Psoas muscle (tissue), 8 donors: ENCODE measurements around the gene CDON. TPM values are rescaled to one million over a fixed set of nuclear protein-coding genes. Genes with fewer than 3 reads are reported as not detected.

Experiments used
- ATAC-seq, 4 donors: fragments of 200-7000 bp; cut with Tn5 transposase; one replicate each; pipeline ENCODE4 v1.9.1; 2020; ENCODE audit warnings: moderate library complexity in 3 of 4, mild to moderate bottlenecking in 2 of 4
- DNase-seq, 2 donors: peaks; one replicate each; pipeline ENCODE4 v3.0.0-alpha.2; 2020
- H3K27ac ChIP-seq: fragments of 200-600 bp; one replicate; pipeline ENCODE4 v1.8.0; 2022
- H3K27me3 ChIP-seq, 3 donors: fragments of 200-600 bp in 1 of 3; one replicate each; pipeline versions ENCODE4 v1.6.1 to v1.8.0; 2013 to 2022; ENCODE audit warnings: low read length in 2 of 3, mild to moderate bottlenecking in 2 of 3, moderate library complexity in 1 of 3; ENCODE audit not compliant: insufficient read depth in 3 of 3
- H3K36me3 ChIP-seq, 2 donors: fragments of 200-600 bp in 1 of 2; one replicate each; pipeline versions ENCODE4 v1.6.1 to v1.8.0; 2013 to 2022; ENCODE audit warnings: low read depth in 1 of 2, mild to moderate bottlenecking in 1 of 2, moderate library complexity in 1 of 2; ENCODE audit not compliant: insufficient read depth in 1 of 2
- H3K4me1 ChIP-seq: fragments of 200-600 bp; one replicate; pipeline ENCODE4 v1.8.0; 2022
- H3K4me3 ChIP-seq: fragments of 200-600 bp; one replicate; pipeline ENCODE4 v1.8.0; 2022; ENCODE audit warnings: mild to moderate bottlenecking
- H3K9me3 ChIP-seq: fragments of 200-600 bp; one replicate; pipeline ENCODE4 v1.8.0; 2022
- WGBS, 3 donors: extraction: QIAGEN DNeasy Blood & Tissue Kit; methylation state at CpG; one replicate each; pipeline versions ENCODE4 v1.1.6 to v1.1.7; 2013; 5-methylcytosine and 5-hydroxymethylcytosine counted together
- intact Hi-C, 2 donors: fragments of 100-400 bp; cut with DNase I; formaldehyde crosslinking; loops; one replicate each; pipeline versions ENCODE4 v1.11.0 to v1.14.2; 2022
- polyA plus RNA-seq, 3 donors: library from polyadenylated mRNA; stranded (reverse); fragments of 200-250 nt; gene quantifications; one replicate each; pipeline ENCODE4 v1.2.3, GENCODE V29; 2013
- total RNA-seq, 4 donors: library from RNA; stranded (reverse); fragmentation: NEBNext Ultra II Directional in 2 of 4; extraction: Animal tissue kit (Norgen Biotek cat#: 25700) in 2 of 4; gene quantifications; one replicate each; pipeline versions ENCODE4 v1.2.1 to v1.2.4, GENCODE V29; 2021 to 2023
- TF ChIP-seq, protein P1 (sequence below): fragments of 200-600 bp; IDR thresholded peaks from one replicate; pipeline ENCODE4 v1.8.0; 2022; ENCODE audit warnings: antibody characterized with exemption
- donor health status: healthy with polysubstance abuse.
- donor health status: DM: no; HTN: no; CAD: no; lungs with moderate emphysema.
- donor health status: Bipolar disorder and iron deficiency.
- donor health status: healthy.
- donor health status: DM: yes; HTN: yes; CAD: no.
- donor health status: DM: no; HTN: no; CAD: no.
- donor health status: DM: no; HTN: no; CAD: no.
- donor health status: DM: yes; HTN: yes; CAD: no.

The CDON gene
- total and polyA plus RNA-seq, 7 donors: 0.63 to 5.6 (median 1.3) TPM

- ATAC-seq: no peak
- no peak for DNase-seq
- TF ChIP-seq, protein P1, sequence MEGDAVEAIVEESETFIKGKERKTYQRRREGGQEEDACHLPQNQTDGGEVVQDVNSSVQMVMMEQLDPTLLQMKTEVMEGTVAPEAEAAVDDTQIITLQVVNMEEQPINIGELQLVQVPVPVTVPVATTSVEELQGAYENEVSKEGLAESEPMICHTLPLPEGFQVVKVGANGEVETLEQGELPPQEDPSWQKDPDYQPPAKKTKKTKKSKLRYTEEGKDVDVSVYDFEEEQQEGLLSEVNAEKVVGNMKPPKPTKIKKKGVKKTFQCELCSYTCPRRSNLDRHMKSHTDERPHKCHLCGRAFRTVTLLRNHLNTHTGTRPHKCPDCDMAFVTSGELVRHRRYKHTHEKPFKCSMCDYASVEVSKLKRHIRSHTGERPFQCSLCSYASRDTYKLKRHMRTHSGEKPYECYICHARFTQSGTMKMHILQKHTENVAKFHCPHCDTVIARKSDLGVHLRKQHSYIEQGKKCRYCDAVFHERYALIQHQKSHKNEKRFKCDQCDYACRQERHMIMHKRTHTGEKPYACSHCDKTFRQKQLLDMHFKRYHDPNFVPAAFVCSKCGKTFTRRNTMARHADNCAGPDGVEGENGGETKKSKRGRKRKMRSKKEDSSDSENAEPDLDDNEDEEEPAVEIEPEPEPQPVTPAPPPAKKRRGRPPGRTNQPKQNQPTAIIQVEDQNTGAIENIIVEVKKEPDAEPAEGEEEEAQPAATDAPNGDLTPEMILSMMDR: no peak
- no peaks in the 10 kb centered on the region for H3K9me3 ChIP-seq
- no peak overlapping the region for H3K4me3 ChIP-seq
- intact Hi-C loops: no loop called here
- H3K4me1 ChIP-seq: no peaks in the 10 kb centered on the region
- H3K27ac ChIP-seq: no peak overlapping the region
- no peaks in the 10 kb centered on the region for H3K36me3 ChIP-seq
- 95 to 97% (median 95%) methylated on average over 5 of the region's 5 CpGs for WGBS, 3 donors
- H3K27me3 ChIP-seq: no peaks in the 10 kb centered on the region
Observed at GRCh38 chr11:126090452-126090851, 27.8 kb upstream of the CDON start.

GRCh38 chr11:126088999-126089398 lies 26.3 kb upstream of the CDON start:
- 38 to 63% (median 59%) methylated on average over 1 of the region's 1 CpG for WGBS, 3 donors
- Histone ChIP-seq H3K27ac (no peak overlapping the region), H3K36me3 (no peaks in the 10 kb centered on the region), H3K27me3 (no peaks in the 10 kb centered on the region), H3K4me3 (no peak overlapping the region), H3K4me1 (no peaks in the 10 kb centered on the region), H3K9me3 (no peaks in the 10 kb centered on the region)
- TF ChIP-seq, protein P1: no peak
- no peak for ATAC-seq
- intact Hi-C loops: no loop called here
- no peak for DNase-seq

- WGBS, 3 donors: 72 to 96% (median 77%) methylated on average over 5 of the region's 5 CpGs
- ATAC-seq (no peak), DNase-seq (no peak)
- no peaks in the 10 kb centered on the region for H3K27me3 ChIP-seq
- no peaks in the 10 kb centered on the region for H3K4me1 ChIP-seq
- H3K27ac ChIP-seq: no peak overlapping the region
- no peaks in the 10 kb centered on the region for H3K9me3 ChIP-seq
- TF ChIP-seq, protein P1: no peak
- intact Hi-C loops: no loop called here
- H3K36me3 ChIP-seq: no peaks in the 10 kb centered on the region
- H3K4me3 ChIP-seq: no peak overlapping the region
Observed at GRCh38 chr11:126086248-126086647, 23.6 kb upstream of the CDON start.

DNA sequence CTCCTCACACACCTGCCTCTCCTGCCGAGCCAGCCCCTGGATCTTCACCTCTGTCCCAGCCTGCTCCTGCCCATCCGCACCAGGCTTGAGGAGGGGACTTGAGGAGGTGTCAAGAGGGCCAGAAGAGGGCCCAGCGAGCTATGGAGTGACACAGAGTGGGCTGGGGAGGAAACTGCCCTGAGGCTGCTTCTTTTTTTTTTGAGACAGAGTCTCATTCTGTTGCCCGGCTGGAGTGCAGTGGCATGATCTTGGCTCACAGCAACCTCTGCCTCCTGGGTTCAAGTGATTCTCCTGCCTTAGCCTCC lies 21.9 kb upstream of the CDON start:
- intact Hi-C loops: no loop called here
- Histone ChIP-seq H3K4me3 (no peak overlapping the region), H3K9me3 (no peaks in the 10 kb centered on the region), H3K27ac (no peak overlapping the region), H3K36me3 (no peaks in the 10 kb centered on the region), H3K27me3 (no peaks in the 10 kb centered on the region), H3K4me1 (peaks cover 15% of the 10 kb centered on the region)
- TF ChIP-seq, protein P1: no peak
- WGBS, 3 donors: 90 to 93% (median 90%) methylated on average over 4 of the region's 4 CpGs
- DNase-seq (no peak), ATAC-seq (no peak)

GRCh38 chr11:126083829-126084607 lies 21.4 kb upstream of the CDON start:
- Histone ChIP-seq H3K4me1 (peaks cover 17% of the 10 kb centered on the region), H3K36me3 (no peaks in the 10 kb centered on the region), H3K27ac (no peak overlapping the region), H3K9me3 (no peaks in the 10 kb centered on the region), H3K27me3 (no peaks in the 10 kb centered on the region), H3K4me3 (no peak overlapping the region)
- intact Hi-C loops: no loop called here
- ATAC-seq (no peak), DNase-seq (no peak)
- 66 to 72% (median 67%) methylated on average over 12 of the region's 12 CpGs for WGBS, 3 donors
- TF ChIP-seq, protein P1: no peak
